Activated CD8-positive, alpha-beta memory T cell treated with anti-CD3 and anti-CD28 coated beads, Interleukin-2, amount 10 ng/mL, durations not matched to agents 7 days and 5 days (primary cell): ENCODE measurements around the gene BUD31. TPM values are rescaled to one million over a fixed set of nuclear protein-coding genes. Genes with fewer than 3 reads are reported as not detected.

Source experiments
- ATAC-seq: fragments of 150-1000 bp; cut with Tn5 transposase; one replicate; pipeline ENCODE4 v1.10.0; 2021; ENCODE audit warnings: moderate library complexity
- CTCF ChIA-PET: fragments of 350-600 bp; sonication (Branson Sonifier 250); formaldehyde crosslinking; loops from one replicate; lab custom pipeline; 2021; ENCODE audit warnings: antibody characterized with exemption; lab: Charles Lee
- DNase-seq: peaks from one replicate; pipeline ENCODE4 v3.0.0-alpha.2; 2020
- H3K27ac Mint-ChIP-seq: one replicate; pipeline ENCODE4 v1.8.0; 2021; ENCODE audit warnings: mild to moderate bottlenecking, mixed read lengths
- H3K27me3 Mint-ChIP-seq: one replicate; pipeline ENCODE4 v1.8.0; 2021; ENCODE audit warnings: mixed read lengths
- H3K36me3 Mint-ChIP-seq: one replicate; pipeline ENCODE4 v1.8.0; 2021; ENCODE audit warnings: mild to moderate bottlenecking, mixed read lengths
- H3K4me1 Mint-ChIP-seq: one replicate; pipeline ENCODE4 v1.8.0; 2021; ENCODE audit warnings: mixed read lengths
- H3K4me3 Mint-ChIP-seq: one replicate; pipeline ENCODE4 v1.8.0; 2021; ENCODE audit warnings: mild to moderate bottlenecking, moderate library complexity, mixed read lengths
- H3K9me3 Mint-ChIP-seq: one replicate; pipeline ENCODE4 v1.8.0; 2022; ENCODE audit warnings: low read depth, mixed read lengths
- total RNA-seq, 2 experiments: library from RNA; stranded (reverse); gene quantifications; one replicate each; pipeline ENCODE4 v1.2.3, GENCODE V29; 2021

Gene BUD31
- total RNA-seq, 2 experiments from 2014 or later, result 116 to 138 TPM

DNA sequence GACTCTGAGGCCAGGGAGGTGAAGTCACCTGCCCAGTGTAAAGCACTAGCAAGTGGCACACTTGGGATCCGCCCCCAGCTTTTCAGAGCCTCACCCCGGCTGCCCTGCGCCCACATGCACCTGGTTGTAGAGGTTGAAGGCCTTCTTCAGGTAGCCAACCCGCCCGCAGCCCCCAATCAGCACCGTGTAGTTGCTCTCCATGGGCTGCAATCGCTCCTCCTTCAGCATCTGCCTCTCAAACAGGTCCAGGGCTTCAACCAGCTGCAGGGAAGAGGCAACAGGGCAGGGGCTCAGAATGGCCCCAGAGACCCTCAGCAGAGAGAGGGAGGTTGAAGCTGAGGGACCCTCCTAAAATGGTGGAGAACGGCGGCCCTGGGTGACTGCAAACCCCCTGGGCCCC lies 24.4 kb downstream of the BUD31 start:
- DNase-seq (no peak), ATAC-seq (no peak)
- Mint-ChIP-seq H3K27ac (no peak overlapping the region), H3K36me3 (peaks cover 14% of the 10 kb centered on the region), H3K27me3 (no peaks in the 10 kb centered on the region), H3K4me3 (no peak overlapping the region), H3K4me1 (peaks cover 18% of the 10 kb centered on the region), H3K9me3 (no peaks in the 10 kb centered on the region)
- CTCF ChIA-PET, result interaction anchor here (0.9 kb wide), 1 partner anchor 43 kb away, joined by 4 read pairs; no protein-coding TSS in a partner anchor

DNA sequence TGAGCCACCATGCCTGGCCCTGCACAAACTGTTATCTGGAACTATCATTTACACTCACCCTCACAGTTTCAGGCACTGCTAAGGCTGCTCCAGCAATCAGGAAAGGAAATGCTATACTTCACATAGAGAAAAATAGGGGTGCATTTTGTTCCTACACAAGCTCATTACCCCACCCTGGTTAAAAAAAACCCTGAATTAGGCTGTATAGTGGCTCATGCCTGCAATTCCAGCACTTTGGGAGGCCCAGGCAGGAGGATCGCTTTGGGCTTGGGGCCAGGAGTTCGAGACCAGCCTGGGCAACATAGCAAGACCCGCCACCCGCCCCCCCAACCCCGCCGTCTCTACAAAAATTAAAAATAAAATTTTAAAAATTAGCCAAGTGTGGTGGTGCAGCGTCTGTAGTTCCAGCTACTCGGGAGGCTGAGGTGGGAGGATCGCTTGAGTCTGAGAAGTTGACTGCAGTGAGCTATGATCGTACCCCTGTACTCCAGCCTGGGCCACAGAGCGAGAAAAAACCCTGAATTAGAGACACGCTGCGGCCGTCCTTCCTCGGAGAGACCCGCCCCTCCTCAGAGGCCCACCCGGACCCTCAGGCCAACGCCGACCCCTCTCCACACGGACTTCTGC lies 29.3 kb downstream of the BUD31 start:
- peaks cover 18% of the 10 kb centered on the region for H3K36me3 Mint-ChIP-seq
- CTCF ChIA-PET, result interaction anchor here (1.4 kb wide), 1 partner anchor 22 kb away, joined by 6 read pairs; no protein-coding TSS in a partner anchor
- H3K27me3 Mint-ChIP-seq, result no peaks in the 10 kb centered on the region
- peak overlapping the region; percentile 97 for H3K4me3 Mint-ChIP-seq
- DNase-seq (no peak), ATAC-seq (peak; percentile 17)
- H3K9me3 Mint-ChIP-seq, result no peaks in the 10 kb centered on the region
- H3K4me1 Mint-ChIP-seq, result peaks cover 33% of the 10 kb centered on the region
- peak overlapping the region; percentile 93 for H3K27ac Mint-ChIP-seq

DNA sequence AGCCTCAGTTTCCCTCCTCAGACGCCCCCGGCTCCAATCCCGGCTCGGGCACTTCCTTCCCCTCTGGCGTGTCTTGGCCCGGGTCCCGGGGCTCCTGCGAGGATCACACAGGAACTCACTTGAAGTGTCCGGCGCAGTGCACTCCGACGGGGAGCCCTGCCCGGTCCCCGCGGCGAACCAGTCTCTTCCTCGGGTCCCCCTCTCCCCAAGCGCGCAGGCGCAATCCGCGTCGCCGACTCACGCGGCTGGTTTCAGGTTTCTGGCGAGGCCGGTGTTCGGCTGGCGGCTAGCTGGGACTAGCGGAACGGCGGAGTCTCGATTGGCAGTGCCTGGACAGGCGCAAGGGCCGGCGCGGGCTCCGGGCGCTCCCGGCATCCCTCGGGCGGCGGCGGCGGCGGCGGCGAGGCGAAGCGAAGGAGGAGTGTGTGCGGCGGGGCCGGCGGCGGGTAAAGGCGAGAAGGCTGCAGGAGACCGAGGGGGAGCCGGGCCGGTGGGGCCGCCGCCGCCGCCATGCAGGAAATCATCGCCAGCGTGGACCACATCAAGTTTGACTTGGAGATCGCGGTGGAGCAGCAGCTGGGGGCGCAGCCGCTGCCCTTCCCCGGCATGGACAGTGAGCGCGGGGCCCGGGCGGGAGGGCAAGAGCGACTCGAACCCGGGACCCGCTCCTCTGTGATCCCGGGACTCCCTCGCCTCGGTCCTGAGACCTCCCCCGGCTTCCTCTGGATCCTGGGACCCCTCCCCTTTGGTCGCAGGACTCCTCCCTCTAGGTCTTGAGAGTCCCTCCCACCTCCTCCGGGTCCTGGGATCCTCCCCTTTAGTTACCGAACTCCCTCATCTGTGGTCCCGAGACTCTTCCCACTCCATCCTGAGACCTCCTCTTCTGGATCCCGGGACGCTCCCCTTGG lies 30.1 kb downstream of the BUD31 start, which contains the start of the genes CPSF4 and PTCD1:
Gene CPSF4 (plus strand): TSS at position 371 of the 908 bp plus-strand sequence. CDS start 140 bp downstream, at position 511.
Gene PTCD1 (minus strand): TSS at position 226 of the 908 bp plus-strand sequence. CDS start 3,556 bp downstream, outside the sequence.
- peak; percentile 94 for ATAC-seq
- Mint-ChIP-seq H3K27me3 (no peaks in the 10 kb centered on the region), H3K9me3 (no peaks in the 10 kb centered on the region), H3K36me3 (peaks cover 17% of the 10 kb centered on the region), H3K4me1 (peaks cover 35% of the 10 kb centered on the region), H3K27ac (peak within 1 kb of the TSS; percentile 93), H3K4me3 (peak within 1 kb of the TSS; percentile 97)
- CTCF ChIA-PET, result interaction anchor here (0.7 to 1.4 kb wide), 2 partner anchors 18 to 23 kb away, joined by 3 to 6 read pairs; no protein-coding TSS in a partner anchor
- peak; percentile 95 for DNase-seq

DNA sequence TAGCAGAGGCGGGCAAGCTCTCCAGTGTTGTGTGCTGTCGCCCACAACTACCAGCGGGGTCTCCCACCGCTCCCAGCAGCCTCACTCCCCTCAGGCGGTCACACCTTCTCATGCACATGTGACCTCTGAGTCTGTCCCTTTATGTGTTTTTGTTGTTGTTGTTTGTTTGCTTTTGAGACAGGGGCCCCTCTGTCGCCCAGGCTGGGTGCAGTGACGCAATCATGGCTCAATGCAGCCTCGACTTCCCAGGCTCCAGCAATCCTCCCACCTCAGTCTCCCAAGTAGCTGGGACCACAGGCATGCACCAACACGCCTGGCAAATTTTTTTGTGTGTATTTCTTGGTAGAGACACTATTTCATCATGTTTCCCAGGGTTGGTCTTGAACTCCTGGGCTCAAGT lies 31.4 kb downstream of the BUD31 start:
- H3K27ac Mint-ChIP-seq, result no peak overlapping the region

DNA sequence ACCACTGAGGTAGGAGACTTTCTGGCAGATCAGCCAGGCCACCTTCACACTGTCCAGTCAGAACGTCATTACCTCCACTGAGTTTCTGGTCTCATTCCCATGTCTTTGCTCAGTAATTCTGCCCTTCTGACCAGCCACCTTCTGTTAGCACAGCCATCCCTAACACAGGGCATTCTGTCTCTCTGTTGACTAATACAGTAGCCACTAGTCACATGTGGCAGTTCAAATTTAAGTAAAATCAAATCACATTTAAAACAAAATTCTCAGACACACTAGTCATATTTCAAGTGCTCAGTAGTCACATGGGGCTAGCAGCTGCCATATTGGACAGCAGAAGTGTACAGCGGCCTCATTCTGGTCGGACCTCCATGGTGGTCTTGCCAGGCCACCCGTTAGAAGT lies 37.3 kb downstream of the BUD31 start:
- ATAC-seq (no peak), DNase-seq (no peak)
- CTCF ChIA-PET, result interaction anchor here (1.3 kb wide), 1 partner anchor 80 kb away, joined by 3 read pairs; no protein-coding TSS in a partner anchor
- Mint-ChIP-seq H3K4me1 (peaks cover 7% of the 10 kb centered on the region), H3K9me3 (no peaks in the 10 kb centered on the region), H3K36me3 (peaks cover 46% of the 10 kb centered on the region), H3K27ac (no peak overlapping the region), H3K27me3 (no peaks in the 10 kb centered on the region), H3K4me3 (no peak overlapping the region)

More for the DNA sequence above, 31.4 kb downstream of the BUD31 start:
- CTCF ChIA-PET, result interaction anchor here (0.6 to 1.3 kb wide), 2 partner anchors 22 to 97 kb away, joined by 3 read pairs; no protein-coding TSS in a partner anchor
- Mint-ChIP-seq H3K36me3 (peaks cover 23% of the 10 kb centered on the region), H3K4me1 (peaks cover 35% of the 10 kb centered on the region), H3K27me3 (no peaks in the 10 kb centered on the region), H3K4me3 (peak overlapping the region; percentile 97), H3K9me3 (no peaks in the 10 kb centered on the region)
- DNase-seq, result no peak
- no peak for ATAC-seq

DNA sequence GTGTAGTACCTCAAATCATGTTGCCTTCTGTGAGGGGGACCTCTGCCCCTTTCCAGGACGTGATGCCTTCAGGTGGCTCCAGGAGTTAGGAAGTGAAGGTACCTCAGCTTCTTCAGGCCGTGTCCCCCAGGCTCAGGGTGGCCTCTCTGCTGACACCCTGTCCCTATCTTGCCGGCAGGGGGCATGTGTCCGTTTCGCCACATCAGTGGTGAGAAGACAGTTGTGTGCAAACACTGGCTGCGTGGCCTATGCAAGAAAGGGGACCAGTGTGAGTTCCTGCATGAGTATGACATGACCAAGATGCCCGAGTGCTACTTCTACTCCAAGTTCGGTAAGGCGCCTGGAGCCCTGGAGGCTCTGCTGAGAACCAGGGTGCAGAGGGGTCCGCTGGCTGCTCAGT lies 39.2 kb downstream of the BUD31 start:
- Mint-ChIP-seq H3K36me3 (peaks cover 40% of the 10 kb centered on the region), H3K27me3 (no peaks in the 10 kb centered on the region)

DNA sequence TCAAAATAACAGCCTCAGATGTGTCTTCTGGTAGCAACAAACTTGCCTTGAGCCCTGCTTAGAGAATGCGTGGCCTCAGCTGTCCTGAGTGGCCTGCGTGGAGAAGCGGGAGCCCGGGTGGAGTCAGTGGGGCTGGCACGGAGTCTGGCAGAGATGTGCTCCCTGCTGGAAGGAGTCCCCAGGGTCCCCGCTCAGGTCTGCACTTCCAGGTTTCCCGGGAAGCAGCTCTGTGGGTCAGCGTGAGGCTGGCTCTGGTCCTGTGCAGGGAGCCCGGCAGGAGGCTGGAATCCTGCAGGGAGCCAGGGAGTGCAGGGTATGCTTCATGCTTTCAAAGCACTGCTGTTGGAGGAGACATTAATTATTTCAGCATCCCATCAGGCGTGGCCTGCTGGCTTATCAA lies 40.1 kb downstream of the BUD31 start:
- ATAC-seq (no peak), DNase-seq (no peak)
- Mint-ChIP-seq H3K4me1 (no peaks in the 10 kb centered on the region), H3K36me3 (peaks cover 39% of the 10 kb centered on the region), H3K27ac (no peak overlapping the region), H3K4me3 (no peak overlapping the region), H3K27me3 (no peaks in the 10 kb centered on the region), H3K9me3 (no peaks in the 10 kb centered on the region)
- CTCF ChIA-PET, result interaction anchor here (1.6 kb wide), 1 partner anchor 15 kb away, joined by 3 read pairs; no protein-coding TSS in a partner anchor

More for the DNA sequence above, 39.2 kb downstream of the BUD31 start:
- H3K4me3 Mint-ChIP-seq, result no peak overlapping the region
- DNase-seq (peak; percentile 51), ATAC-seq (no peak)
- no peaks in the 10 kb centered on the region for H3K9me3 Mint-ChIP-seq
- H3K27ac Mint-ChIP-seq, result no peak overlapping the region
- CTCF ChIA-PET, result interaction anchor here (1.0 to 1.6 kb wide), 2 partner anchors 16 to 18 kb away, joined by 3 read pairs; no protein-coding TSS in a partner anchor
- peaks cover 3% of the 10 kb centered on the region for H3K4me1 Mint-ChIP-seq

DNA sequence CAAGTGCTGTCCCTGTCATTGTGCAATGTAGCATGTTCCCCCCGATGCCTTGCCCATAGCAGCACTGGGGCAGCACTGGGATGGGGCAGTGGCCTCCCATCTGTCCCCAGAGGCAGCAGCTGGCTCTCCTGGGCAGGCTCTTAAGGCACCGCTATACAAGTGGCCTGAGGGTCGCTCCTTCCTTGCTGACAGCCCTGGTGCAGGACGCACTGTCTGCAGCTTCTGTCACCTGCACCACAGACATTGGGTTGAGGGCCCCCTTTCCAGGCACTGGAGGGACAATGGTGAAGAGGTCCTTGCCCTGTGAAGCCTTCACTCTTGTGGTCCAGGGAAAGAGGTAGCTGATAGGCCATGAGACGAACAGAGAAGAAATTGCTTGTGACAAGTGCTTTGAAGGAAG lies 40.6 kb downstream of the BUD31 start:
- peaks cover 38% of the 10 kb centered on the region for H3K36me3 Mint-ChIP-seq
- H3K27ac Mint-ChIP-seq, result no peak overlapping the region
- no peak overlapping the region for H3K4me3 Mint-ChIP-seq
- ATAC-seq (no peak), DNase-seq (no peak)
- no peaks in the 10 kb centered on the region for H3K27me3 Mint-ChIP-seq
- H3K4me1 Mint-ChIP-seq, result no peaks in the 10 kb centered on the region
- no peaks in the 10 kb centered on the region for H3K9me3 Mint-ChIP-seq
- CTCF ChIA-PET, result interaction anchor here (1.6 kb wide), 1 partner anchor 15 kb away, joined by 3 read pairs; no protein-coding TSS in a partner anchor

DNA sequence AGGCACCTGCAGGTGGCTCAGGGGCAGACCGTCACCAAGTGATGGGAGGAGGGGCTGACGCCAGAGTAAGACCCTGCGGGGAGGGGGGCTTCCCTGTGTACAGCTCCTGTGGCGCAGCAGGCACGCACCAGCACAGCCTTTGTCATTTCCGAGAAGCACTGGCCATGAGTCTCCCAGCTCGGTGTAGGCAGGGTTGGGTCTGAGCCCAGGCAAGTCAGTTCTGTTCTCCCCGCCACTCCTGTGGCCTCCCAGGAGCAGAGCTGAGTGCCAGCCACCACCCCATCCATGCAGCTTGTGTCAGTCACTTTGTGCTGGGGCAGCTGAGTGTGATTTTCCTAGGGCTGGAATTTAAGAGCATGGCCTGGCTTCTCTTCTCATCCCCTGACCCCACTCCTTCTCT lies 43.2 kb downstream of the BUD31 start:
- H3K27me3 Mint-ChIP-seq, result no peaks in the 10 kb centered on the region
- no peak overlapping the region for H3K27ac Mint-ChIP-seq
- DNase-seq (no peak), ATAC-seq (no peak)
- peaks cover 26% of the 10 kb centered on the region for H3K36me3 Mint-ChIP-seq
- H3K4me1 Mint-ChIP-seq, result no peaks in the 10 kb centered on the region
- no peaks in the 10 kb centered on the region for H3K9me3 Mint-ChIP-seq
- CTCF ChIA-PET, result no interaction called here
- no peak overlapping the region for H3K4me3 Mint-ChIP-seq

DNA sequence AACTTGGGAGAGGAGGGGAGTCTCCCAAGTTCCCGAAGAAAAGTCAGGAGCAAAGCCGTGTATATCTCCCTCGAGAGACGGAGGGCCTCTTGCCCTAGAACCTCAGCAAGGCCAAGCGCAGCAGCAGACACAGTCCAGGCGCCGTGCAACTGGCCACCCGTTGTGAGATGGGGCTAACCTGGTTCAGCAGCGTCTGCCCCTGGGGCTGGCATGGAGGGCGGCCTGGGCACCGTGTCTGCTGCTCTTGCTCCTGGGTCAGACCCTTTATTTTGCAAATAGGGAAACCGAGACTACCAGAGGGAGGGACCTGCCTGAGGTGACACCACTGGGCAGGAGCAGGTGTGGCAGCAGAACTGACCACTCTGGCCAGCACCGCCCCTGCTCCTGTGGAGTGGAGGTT lies 43.8 kb downstream of the BUD31 start:
- no peak overlapping the region for H3K27ac Mint-ChIP-seq
- peaks cover 26% of the 10 kb centered on the region for H3K36me3 Mint-ChIP-seq
- H3K4me1 Mint-ChIP-seq, result no peaks in the 10 kb centered on the region
- H3K4me3 Mint-ChIP-seq, result no peak overlapping the region
- CTCF ChIA-PET, result no interaction called here
- no peak for ATAC-seq
- no peaks in the 10 kb centered on the region for H3K27me3 Mint-ChIP-seq
- DNase-seq, result no peak
- no peaks in the 10 kb centered on the region for H3K9me3 Mint-ChIP-seq

DNA sequence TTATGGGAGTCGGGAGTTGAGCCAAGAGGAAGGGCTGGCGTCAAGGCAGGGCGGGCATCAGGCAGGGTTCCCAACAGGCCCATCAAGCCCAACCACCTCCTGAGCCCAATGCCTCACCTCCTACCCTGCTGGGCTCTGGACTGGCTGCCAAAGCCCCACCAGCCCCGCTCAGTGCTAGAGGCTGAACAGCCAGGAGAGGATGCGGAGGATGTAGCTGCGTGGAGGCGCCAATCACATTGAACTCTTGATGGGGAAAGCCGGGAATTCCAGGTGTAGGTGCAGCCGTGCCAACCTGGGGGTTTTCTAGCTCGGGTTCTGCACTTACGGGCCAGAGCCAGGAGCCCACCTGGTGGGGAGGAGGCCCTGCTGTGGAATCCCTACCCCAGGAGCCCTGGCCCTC lies 44.3 kb downstream of the BUD31 start:
- H3K9me3 Mint-ChIP-seq, result no peaks in the 10 kb centered on the region
- peaks cover 21% of the 10 kb centered on the region for H3K36me3 Mint-ChIP-seq
- no peak for DNase-seq
- no peak overlapping the region for H3K4me3 Mint-ChIP-seq
- H3K27ac Mint-ChIP-seq, result no peak overlapping the region
- no peaks in the 10 kb centered on the region for H3K27me3 Mint-ChIP-seq
- H3K4me1 Mint-ChIP-seq, result no peaks in the 10 kb centered on the region
- ATAC-seq, result no peak
- CTCF ChIA-PET, result no interaction called here

DNA sequence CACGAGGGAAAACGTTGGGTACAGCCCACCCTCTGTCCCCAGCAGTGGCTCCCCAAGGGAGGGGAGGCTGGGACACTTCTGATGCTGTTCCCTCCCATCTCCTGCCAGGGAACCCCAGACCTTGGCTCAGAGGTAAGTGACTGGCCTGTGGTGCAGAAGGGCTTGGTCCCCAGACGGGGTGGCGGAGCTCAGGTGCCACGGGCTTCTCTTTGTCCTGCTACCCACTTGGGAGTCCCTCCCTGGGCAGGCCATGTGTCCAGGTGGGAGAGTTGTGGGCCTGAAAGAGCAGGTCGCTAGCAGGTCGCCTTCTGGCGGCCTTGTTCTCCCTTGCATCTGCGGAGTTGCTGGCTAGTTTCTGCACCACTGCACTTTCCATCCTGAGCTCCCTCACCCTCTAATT lies 47.1 kb downstream of the BUD31 start:
- DNase-seq, result no peak
- ATAC-seq, result no peak
- H3K4me3 Mint-ChIP-seq, result no peak overlapping the region
- H3K27me3 Mint-ChIP-seq, result no peaks in the 10 kb centered on the region
- H3K9me3 Mint-ChIP-seq, result no peaks in the 10 kb centered on the region
- H3K27ac Mint-ChIP-seq, result no peak overlapping the region
- CTCF ChIA-PET, result interaction anchor here (0.7 to 1.3 kb wide), 3 partner anchors 9 to 40 kb away, joined by 3 to 4 read pairs (median 4); no protein-coding TSS in a partner anchor
- H3K36me3 Mint-ChIP-seq, result peaks cover 12% of the 10 kb centered on the region
- peaks cover 8% of the 10 kb centered on the region for H3K4me1 Mint-ChIP-seq

DNA sequence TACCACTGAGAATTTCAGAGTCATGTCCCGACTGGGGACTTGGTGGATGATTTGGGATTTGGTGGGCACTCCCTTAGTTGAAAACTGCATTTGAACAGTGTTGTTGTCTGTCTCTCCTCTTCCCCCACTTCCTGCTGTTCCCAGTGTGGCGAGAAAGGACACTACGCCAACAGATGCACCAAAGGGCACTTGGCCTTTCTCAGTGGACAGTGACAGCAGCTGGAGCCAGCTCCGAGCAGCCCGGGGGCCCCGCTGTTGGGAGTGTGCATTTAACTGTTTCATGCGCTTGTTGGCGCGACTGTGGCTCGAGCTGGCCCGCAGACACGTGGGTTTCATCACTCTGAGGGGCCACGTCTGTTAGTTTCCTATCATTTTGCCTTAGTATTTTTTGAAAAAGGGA lies 47.5 kb downstream of the BUD31 start:
- ATAC-seq, result no peak
- CTCF ChIA-PET, result interaction anchor here (0.7 to 1.3 kb wide), 3 partner anchors 9 to 40 kb away, joined by 3 to 4 read pairs (median 4); no protein-coding TSS in a partner anchor
- Mint-ChIP-seq H3K9me3 (no peaks in the 10 kb centered on the region), H3K36me3 (peaks cover 12% of the 10 kb centered on the region), H3K4me1 (peaks cover 10% of the 10 kb centered on the region), H3K27ac (no peak overlapping the region), H3K27me3 (no peaks in the 10 kb centered on the region), H3K4me3 (no peak overlapping the region)
- no peak for DNase-seq
